Measurements from ENCODE around the gene WSCD2. TPM values are rescaled to one million over a fixed set of nuclear protein-coding genes. Genes with fewer than 3 reads are reported as not detected.

The WSCD2 gene
- total and polyA plus RNA-seq, 2 donors (not counting 3 experiments of a cell fraction or from before 2014, with no cell fraction given): not detected

GRCh38 chr12:108112832-108113556 lies 16.1 kb upstream of the WSCD2 start:
- no peak overlapping the region for H3K9ac ChIP-seq (replicated peaks; ENCODE audit: extremely low read depth, insufficient read depth, low read length)
- no peak overlapping the region for H3K27ac ChIP-seq (ENCODE audit: insufficient read depth, low read depth, low read length)
- intact Hi-C loops (cut with micrococcal nuclease): no loop called here
- no peak overlapping the region for H3K4me2 ChIP-seq (ENCODE audit: insufficient read depth, low read length)
- H3K27me3 ChIP-seq (ENCODE audit: control insufficient read depth in 2 of 2, insufficient read depth in 2 of 2, low read length in 2 of 2): no peaks in the 10 kb centered on the region
- H3K36me3 ChIP-seq (ENCODE audit: control insufficient read depth in 2 of 2, extremely low read depth in 1 of 2, insufficient read depth in 2 of 2, low read length in 2 of 2): no peaks in the 10 kb centered on the region
- dilution Hi-C loops (cut with MboI; ENCODE audit: extremely low pct_ligation_motif_present, low sequenced_read_pairs): no loop called here
- ChIA-PET CTCF (no interaction called here), POLR2A (no interaction called here)
- FAIRE-seq: no peak
- no peak overlapping the region for H3K4me3 ChIP-seq (replicated peaks in 1 of 3; ENCODE audit: insufficient read depth in 1 of 3, low read depth in 1 of 3, low read length in 3 of 3)
- H3K9me1 ChIP-seq (replicated peaks; ENCODE audit: control insufficient read depth, extremely low read depth, insufficient read depth, low read length): no peaks in the 10 kb centered on the region
- no peak overlapping the region for H2AFZ ChIP-seq (ENCODE audit: low read depth, low read length)
- no peaks in the 10 kb centered on the region for H4K20me1 ChIP-seq (replicated peaks; ENCODE audit: control insufficient read depth, extremely low read depth, insufficient read depth, low read length)
- H3K4me1 ChIP-seq (ENCODE audit: control insufficient read depth, extremely low read depth, insufficient read depth, low read length): no peaks in the 10 kb centered on the region
- H3K9me3 ChIP-seq (replicated peaks; ENCODE audit: control insufficient read depth, insufficient read depth, low read length): no peaks in the 10 kb centered on the region
- TF ChIP-seq POLR2A (IDR thresholded peaks at IDR 0.05; ENCODE audit: low read depth, low read length) (no peak), GATA2 (IDR thresholded peaks at IDR 0.05; ENCODE audit: insufficient read depth, insufficient read length, low read depth, low read length) (no peak), JUN (IDR thresholded peaks at IDR 0.05; ENCODE audit: borderline replicate concordance, insufficient read depth, insufficient read length, low read depth) (no peak), MAX (IDR thresholded peaks at IDR 0.05; ENCODE audit: insufficient read depth, insufficient read length) (no peak), FOS (IDR thresholded peaks at IDR 0.05; ENCODE audit: borderline replicate concordance, insufficient read depth, low read length) (no peak), EZH2 (IDR thresholded peaks at IDR 0.05; ENCODE audit: borderline replicate concordance, low read depth, low read length, severe bottlenecking) (no peak), CTCF (IDR thresholded peaks at IDR 0.05; ENCODE audit: extremely low read depth in 1 of 2, insufficient read depth in 1 of 2, low read depth in 1 of 2, low read length in 2 of 2) (no peak), POLR2AphosphoS5 (IDR thresholded peaks at IDR 0.05; ENCODE audit: insufficient read depth, low read depth, low read length) (no peak), MYC (IDR thresholded peaks at IDR 0.05; ENCODE audit: low read depth, low read length) (no peak)
- no peak for DNase-seq (ENCODE audit: low read depth, low spot score)
- no TSS peak for BruUV-seq (replicated peaks)
- H3K79me2 ChIP-seq (ENCODE audit: control insufficient read depth, insufficient read depth, low read length): no peaks in the 10 kb centered on the region
